AG09309 (cell line): ENCODE measurements around the gene TOR1A.

Source experiments
- DNase-seq: peaks from one replicate; pipeline ENCODE4 v3.0.0-alpha.2; 2010; ENCODE audit warnings: low read depth
- H3K4me3 ChIP-seq: 2 replicates; pipeline ENCODE4 v1.5.1; 2011; ENCODE audit warnings: mild to moderate bottlenecking, low read depth, low read length, moderate library complexity; ENCODE audit not compliant: control insufficient read depth
- TF ChIP-seq, protein P1 (sequence below): IDR thresholded peaks from 2 replicates; pipeline ENCODE4 v1.5.1; 2011; ENCODE audit warnings: mild to moderate bottlenecking, low read depth, low read length, inconsistent platforms; ENCODE audit not compliant: insufficient read depth, control insufficient read depth; ENCODE audit errors: missing control alignments

Gene TOR1A

GRCh38 chr9:129852579-129852978 is 28.6 kb upstream of the TOR1A start:
- no peak for DNase-seq
- TF ChIP-seq, protein P1, sequence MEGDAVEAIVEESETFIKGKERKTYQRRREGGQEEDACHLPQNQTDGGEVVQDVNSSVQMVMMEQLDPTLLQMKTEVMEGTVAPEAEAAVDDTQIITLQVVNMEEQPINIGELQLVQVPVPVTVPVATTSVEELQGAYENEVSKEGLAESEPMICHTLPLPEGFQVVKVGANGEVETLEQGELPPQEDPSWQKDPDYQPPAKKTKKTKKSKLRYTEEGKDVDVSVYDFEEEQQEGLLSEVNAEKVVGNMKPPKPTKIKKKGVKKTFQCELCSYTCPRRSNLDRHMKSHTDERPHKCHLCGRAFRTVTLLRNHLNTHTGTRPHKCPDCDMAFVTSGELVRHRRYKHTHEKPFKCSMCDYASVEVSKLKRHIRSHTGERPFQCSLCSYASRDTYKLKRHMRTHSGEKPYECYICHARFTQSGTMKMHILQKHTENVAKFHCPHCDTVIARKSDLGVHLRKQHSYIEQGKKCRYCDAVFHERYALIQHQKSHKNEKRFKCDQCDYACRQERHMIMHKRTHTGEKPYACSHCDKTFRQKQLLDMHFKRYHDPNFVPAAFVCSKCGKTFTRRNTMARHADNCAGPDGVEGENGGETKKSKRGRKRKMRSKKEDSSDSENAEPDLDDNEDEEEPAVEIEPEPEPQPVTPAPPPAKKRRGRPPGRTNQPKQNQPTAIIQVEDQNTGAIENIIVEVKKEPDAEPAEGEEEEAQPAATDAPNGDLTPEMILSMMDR, result no peak
- no peak overlapping the region for H3K4me3 ChIP-seq

GRCh38 chr9:129851821-129852220 is 27.9 kb upstream of the TOR1A start:
- no peak for DNase-seq
- TF ChIP-seq, protein P1, result no peak

DNA sequence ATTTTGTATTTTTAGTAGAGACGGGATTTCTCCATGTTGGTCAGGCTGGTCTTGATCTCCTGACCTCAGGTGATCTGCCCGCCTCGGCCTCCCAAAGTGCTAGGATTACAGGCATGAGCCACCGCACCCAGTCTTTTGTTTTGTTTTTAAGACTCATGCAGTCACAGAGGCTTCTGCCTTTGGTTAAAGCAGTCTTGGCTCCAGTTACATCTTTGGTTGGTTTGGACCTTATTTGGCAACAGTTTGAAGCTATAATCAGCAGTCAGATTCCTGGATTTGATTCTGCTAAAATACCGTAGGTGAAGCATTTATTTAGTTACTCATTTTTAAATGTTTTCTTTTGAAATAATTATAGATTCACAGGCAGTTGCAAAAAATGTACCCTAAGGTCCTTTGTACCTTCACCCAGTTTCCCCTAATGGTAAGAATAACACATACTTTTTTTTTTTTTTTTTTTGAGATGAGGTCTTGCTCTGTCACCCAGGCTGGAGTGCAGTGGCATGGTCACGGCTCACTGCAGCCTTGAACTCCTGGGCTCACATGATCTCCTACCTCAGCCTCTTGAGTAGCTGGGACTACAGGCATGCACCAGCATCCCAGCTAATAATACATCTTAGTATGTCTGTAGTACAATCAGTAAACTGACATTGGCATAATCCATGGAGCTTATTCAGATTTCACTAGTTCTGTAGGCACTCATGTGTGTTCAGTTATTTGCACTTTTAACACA is 27.1 kb upstream of the TOR1A start:
- TF ChIP-seq, protein P1, result no peak

More at GRCh38 chr9:129851821-129852220, 27.9 kb upstream of the TOR1A start:
- H3K4me3 ChIP-seq, result no peak overlapping the region

GRCh38 chr9:129849901-129850300 is 26.0 kb upstream of the TOR1A start:
- H3K4me3 ChIP-seq, result no peak overlapping the region
- no peak for DNase-seq
- TF ChIP-seq, protein P1, result no peak

More for the DNA sequence above, 27.1 kb upstream of the TOR1A start:
- no peak overlapping the region for H3K4me3 ChIP-seq
- DNase-seq, result no peak

DNA sequence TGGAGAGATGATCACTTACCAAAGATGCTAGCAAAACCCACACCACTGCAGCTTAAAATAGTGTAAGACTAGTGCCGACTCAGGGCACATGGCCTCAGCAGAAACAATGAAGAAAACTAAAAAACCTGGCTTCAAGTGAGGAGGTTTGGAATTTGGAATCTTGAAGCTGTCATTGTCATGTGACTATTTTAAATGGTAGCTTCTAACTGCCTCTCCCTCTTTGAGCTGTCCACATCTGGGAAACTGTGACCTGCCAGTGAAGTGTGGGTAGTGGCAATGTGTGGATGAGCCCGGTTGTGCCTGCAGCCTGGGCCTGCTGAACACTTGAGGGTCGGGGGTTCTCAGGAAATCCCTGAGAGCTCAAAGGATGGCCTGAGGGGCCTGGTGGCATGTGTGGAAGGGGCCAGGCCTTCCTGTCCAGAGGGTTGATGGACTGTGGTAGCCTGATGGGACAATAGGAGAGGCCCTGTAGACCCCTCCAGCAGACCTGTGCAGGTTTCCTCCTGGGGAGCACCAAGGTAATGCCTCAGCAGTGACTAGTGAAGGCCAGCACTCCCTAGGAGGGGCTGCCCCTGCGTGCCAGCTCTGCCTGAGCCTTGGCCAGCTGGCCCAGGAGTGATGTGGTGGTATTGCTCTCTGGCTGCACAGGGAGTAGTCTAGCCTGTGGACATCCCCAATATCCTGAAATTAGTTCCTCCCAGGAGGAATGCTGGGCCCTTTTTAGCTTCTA is 24.9 kb upstream of the TOR1A start:
- no peak for DNase-seq
- TF ChIP-seq, protein P1, result no peak
- no peak overlapping the region for H3K4me3 ChIP-seq

GRCh38 chr9:129845373-129845772 is 21.4 kb upstream of the TOR1A start:
- H3K4me3 ChIP-seq, result no peak overlapping the region
- DNase-seq, result no peak
- TF ChIP-seq, protein P1, result no peak
